HepG2 (cell line): ENCODE results near the gene DDAH2. TPM values are rescaled to one million over a fixed set of nuclear protein-coding genes. Genes with fewer than 3 reads are reported as not detected.

Experiments used
- AHDC1 ChIP-seq: sonication (generic); formaldehyde crosslinking; IDR thresholded peaks from 2 replicates; pipeline ENCODE4 v1.5.1; 2020; ENCODE audit warnings: mild to moderate bottlenecking, missing genetic modification reagents, borderline replicate concordance
- ARID4A ChIP-seq: sonication (generic); formaldehyde crosslinking; IDR thresholded peaks from 2 replicates; pipeline ENCODE4 v1.5.0; 2020; ENCODE audit warnings: mild to moderate bottlenecking, missing genetic modification reagents, borderline replicate concordance
- ATAD3A ChIP-seq: sonication (generic); formaldehyde crosslinking; IDR thresholded peaks from 2 replicates; pipeline ENCODE4 v1.4.0; 2020; ENCODE audit warnings: missing genetic modification reagents
- ATF2 ChIP-seq: sonication (generic); formaldehyde crosslinking; IDR thresholded peaks from 2 replicates; pipeline ENCODE4 v1.4.0; 2020; ENCODE audit warnings: missing genetic modification reagents
- HDAC6 ChIP-seq: fragments of 200-600 bp; sonication (generic); IDR thresholded peaks from 2 replicates; pipeline ENCODE4 v1.7.0; 2017; ENCODE audit warnings: mild to moderate bottlenecking, antibody characterized with exemption, low read length, low read depth
- HOXA3 ChIP-seq: sonication (generic); formaldehyde crosslinking; IDR thresholded peaks from 2 replicates; pipeline ENCODE4 v1.5.0; 2020; ENCODE audit warnings: missing genetic modification reagents
- ISL2 ChIP-seq: sonication (generic); formaldehyde crosslinking; IDR thresholded peaks from 2 replicates; pipeline ENCODE4 v1.5.0; 2020; ENCODE audit warnings: missing genetic modification reagents
- KLF12 ChIP-seq: sonication (generic); formaldehyde crosslinking; IDR thresholded peaks from 2 replicates; pipeline ENCODE4 v1.4.0; 2020; ENCODE audit warnings: missing genetic modification reagents, borderline replicate concordance
- MEIS2 ChIP-seq: sonication (generic); formaldehyde crosslinking; IDR thresholded peaks from 2 replicates; pipeline ENCODE4 v1.9.0; 2021; ENCODE audit warnings: mild to moderate bottlenecking, missing genetic modification reagents
- MXD4 ChIP-seq: IDR thresholded peaks from 2 replicates; pipeline ENCODE4 v1.6.1; 2016; ENCODE audit warnings: mild to moderate bottlenecking, missing biosample characterization, missing genetic modification reagents
- NFIC ChIP-seq: IDR thresholded peaks from 2 replicates; pipeline ENCODE4 v1.6.1; 2012; ENCODE audit warnings: mild to moderate bottlenecking, low read length, inconsistent platforms
- RELA ChIP-seq: sonication (generic); formaldehyde crosslinking; IDR thresholded peaks from 2 replicates; pipeline ENCODE4 v1.4.0; 2020; ENCODE audit warnings: missing genetic modification reagents
- RNF2 ChIP-seq: fragments of 450-650 bp; conservative IDR thresholded peaks from 2 replicates; pipeline ENCODE4 v1.6.1; 2016; ENCODE audit warnings: low read depth
- TBX3 ChIP-seq: fragments of 450-650 bp; IDR thresholded peaks from 2 replicates; pipeline ENCODE4 v1.6.1; 2017; ENCODE audit warnings: antibody characterized with exemption, mild to moderate bottlenecking, inconsistent platforms, borderline replicate concordance
- XBP1 ChIP-seq: sonication (generic); formaldehyde crosslinking; IDR thresholded peaks from 2 replicates; pipeline ENCODE4 v1.5.0; 2020; ENCODE audit warnings: missing genetic modification reagents
- ZNF263 ChIP-seq: sonication (generic); formaldehyde crosslinking; IDR thresholded peaks from 2 replicates; pipeline ENCODE4 v1.4.0; 2020; ENCODE audit warnings: missing genetic modification reagents
- ZNF597 ChIP-seq: sonication (generic); formaldehyde crosslinking; IDR thresholded peaks from 2 replicates; pipeline ENCODE4 v1.5.0; 2020; ENCODE audit warnings: missing genetic modification reagents
- ZNF850 ChIP-seq: sonication (generic); formaldehyde crosslinking; conservative IDR thresholded peaks from 2 replicates; pipeline ENCODE4 v1.9.0; 2021; ENCODE audit warnings: mild to moderate bottlenecking, missing genetic modification reagents
- polyA plus RNA-seq, 8 experiments: library from polyadenylated mRNA; depleted of rRNA in 3 of 8; stranded (reverse) in 7 of 8; unstranded in 1 of 8; fragments of >200 nt; fragmentation: Illumina TruSeq in 4 of 8; extraction: Trizol in 4 of 8; gene quantifications; 2 replicates each; pipeline versions ENCODE4 v1.2.1 to v1.2.3, GENCODE V29; 2011 to 2016; ENCODE audit warnings: low read depth in 4 of 8, missing spikeins in 1 of 8, mixed read lengths in 1 of 8; ENCODE audit not compliant: insufficient read depth in 1 of 8
- total RNA-seq, 5 experiments: library from RNA; depleted of rRNA; stranded (reverse); fragments of >200 nt; fragmentation: Illumina TruSeq; extraction: Trizol; gene quantifications; 2 replicates each; pipeline ENCODE4 v1.2.3, GENCODE V29; 2016; ENCODE audit warnings: low read depth in 1 of 5

DDAH2 gene
- total and polyA plus RNA-seq, 2 of the 13 experiments (the other 11 are each of a cell fraction or from before 2014, with no cell fraction given) = 16.4 to 21.1 TPM

GRCh38 chr6:31737315-31737990 lies 8.4 kb upstream of the DDAH2 start (continued):
- TF ChIP-seq AHDC1 (CRISPR knock-in tag) (peak; percentile 69; the same call in 1 of the 2 replicates), ZNF263 (CRISPR knock-in tag) (0 out of 2 replicates have a peak, but pooled peaks have one; percentile 15), HDAC6 (no peak), RELA (no peak), ATAD3A (CRISPR knock-in tag) (no peak), ARID4A (CRISPR knock-in tag) (peak; percentile 53; the same call in 1 of the 2 replicates), MXD4 (peak; percentile 19; the same call in 1 of the 2 replicates), TBX3 (peak; percentile 57; the same call in 1 of the 2 replicates), MEIS2 (CRISPR knock-in tag) (peak; percentile 79), ATF2 (CRISPR knock-in tag) (0 out of 2 replicates have a peak, but pooled peaks have one; percentile 37), NFIC (no peak), RNF2 (no peak), HOXA3 (CRISPR knock-in tag) (peak; percentile 44; the same call in 1 of the 2 replicates), ISL2 (CRISPR knock-in tag) (0 out of 2 replicates have a peak, but pooled peaks have one; percentile 19), XBP1 (CRISPR knock-in tag) (no peak), KLF12 (no peak), ZNF597 (no peak), ZNF850 (CRISPR knock-in tag) (0 out of 2 replicates have a peak, but pooled peaks have one; percentile 28)
